ENCODE data around the gene MAGEB17.

- TF ChIP-seq CTCF (IDR thresholded peaks at IDR 0.05) (no peak), POLR2A (IDR thresholded peaks at IDR 0.05) (no peak)
These were observed 43.1 kb upstream of the MAGEB17 start for GRCh38 chrX:16124201-16124600.

Measured in breast epithelium (tissue), 3 donors.